Stimulated activated CD4-positive, alpha-beta T cell treated with anti-CD3 and anti-CD28 coated beads, TNF-alpha, amount 100 ng/mL, for 1 hour (primary cell): ENCODE measurements around the gene SYNM.

Source experiments
- DNase-seq, 3 donors: peaks; one replicate each; pipeline ENCODE4 v3.0.0-alpha.2; 2020; ENCODE audit warnings: low read depth in 3 of 3, low spot score in 1 of 3

Gene SYNM

DNA sequence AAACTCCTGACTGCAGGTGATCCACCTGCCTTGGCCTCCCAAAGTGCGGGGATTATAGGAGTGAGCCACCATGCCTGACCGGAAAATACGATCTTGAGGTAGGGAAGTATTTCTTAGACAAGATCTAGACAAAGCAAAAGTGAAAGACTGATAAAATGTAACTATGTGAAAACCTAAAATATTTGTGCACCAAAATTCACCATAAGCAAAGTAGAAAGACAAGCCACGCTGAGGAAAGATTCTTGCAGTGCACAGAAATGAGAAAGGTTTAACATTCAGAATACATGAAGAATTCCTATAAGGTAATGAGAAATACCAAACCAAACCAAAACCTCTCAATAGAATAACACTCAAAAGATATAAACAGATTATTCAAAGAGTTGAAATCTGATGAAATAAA lies 35.7 kb downstream of the SYNM start:
- no peak for DNase-seq

DNA sequence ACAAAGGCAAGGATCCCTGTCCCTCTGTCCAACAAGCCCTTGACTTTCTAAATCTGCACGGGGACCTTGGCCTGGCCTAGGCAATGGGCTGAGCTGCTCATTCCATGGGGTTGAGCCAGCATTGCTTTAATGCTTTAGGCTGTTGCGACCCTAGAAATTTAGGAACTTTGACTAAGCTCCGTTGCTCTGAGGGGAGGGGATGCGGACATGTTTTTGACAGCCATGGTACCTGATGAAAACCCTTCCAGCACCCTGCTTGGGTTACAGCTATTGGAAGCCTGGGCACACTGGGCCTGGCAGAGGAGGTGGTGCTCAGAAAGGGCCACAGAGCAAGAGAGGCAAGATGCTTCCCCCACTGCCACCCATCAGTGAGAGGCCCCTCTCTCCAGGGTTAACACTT lies 37.1 kb downstream of the SYNM start:
- no peak for DNase-seq

DNA sequence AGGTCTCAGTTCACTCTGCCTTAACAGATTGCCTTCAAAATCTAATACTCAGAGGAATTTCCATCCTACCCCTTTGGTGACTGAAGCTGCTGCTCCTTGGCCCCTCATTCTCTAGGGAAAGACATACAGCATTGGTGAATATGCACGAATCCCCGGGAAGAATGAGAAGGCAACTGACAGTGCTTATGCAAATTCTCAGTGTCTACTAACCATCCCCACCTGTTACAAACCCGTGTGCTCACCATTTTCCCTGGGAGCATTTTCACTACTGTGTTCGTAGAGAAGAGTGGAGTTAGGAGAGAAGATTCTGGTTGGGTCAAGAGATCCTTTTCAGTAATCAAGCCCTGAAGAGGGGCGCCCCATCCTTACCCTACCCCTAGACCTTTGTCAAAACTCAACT lies 37.7 kb downstream of the SYNM start:
- no peak for DNase-seq

DNA sequence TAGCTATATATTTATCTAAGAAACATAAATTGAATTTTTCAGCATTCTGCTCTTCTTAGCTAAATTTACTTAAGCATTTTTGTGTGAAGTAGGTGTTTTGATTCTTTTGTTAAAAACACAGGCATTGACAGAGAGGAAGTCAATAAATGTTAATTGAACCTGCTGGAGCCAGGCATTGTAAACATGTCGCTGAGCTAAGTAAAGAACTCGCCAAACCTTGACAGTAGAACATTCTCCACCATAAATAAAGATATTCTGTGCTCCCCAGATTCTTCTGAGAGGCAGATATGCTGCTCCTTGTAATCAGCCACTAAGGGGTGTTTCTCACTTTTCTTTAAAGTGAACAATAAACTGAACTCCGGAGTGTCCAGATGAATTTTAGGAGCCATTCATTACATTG lies 38.4 kb downstream of the SYNM start:
- DNase-seq, result no peak

DNA sequence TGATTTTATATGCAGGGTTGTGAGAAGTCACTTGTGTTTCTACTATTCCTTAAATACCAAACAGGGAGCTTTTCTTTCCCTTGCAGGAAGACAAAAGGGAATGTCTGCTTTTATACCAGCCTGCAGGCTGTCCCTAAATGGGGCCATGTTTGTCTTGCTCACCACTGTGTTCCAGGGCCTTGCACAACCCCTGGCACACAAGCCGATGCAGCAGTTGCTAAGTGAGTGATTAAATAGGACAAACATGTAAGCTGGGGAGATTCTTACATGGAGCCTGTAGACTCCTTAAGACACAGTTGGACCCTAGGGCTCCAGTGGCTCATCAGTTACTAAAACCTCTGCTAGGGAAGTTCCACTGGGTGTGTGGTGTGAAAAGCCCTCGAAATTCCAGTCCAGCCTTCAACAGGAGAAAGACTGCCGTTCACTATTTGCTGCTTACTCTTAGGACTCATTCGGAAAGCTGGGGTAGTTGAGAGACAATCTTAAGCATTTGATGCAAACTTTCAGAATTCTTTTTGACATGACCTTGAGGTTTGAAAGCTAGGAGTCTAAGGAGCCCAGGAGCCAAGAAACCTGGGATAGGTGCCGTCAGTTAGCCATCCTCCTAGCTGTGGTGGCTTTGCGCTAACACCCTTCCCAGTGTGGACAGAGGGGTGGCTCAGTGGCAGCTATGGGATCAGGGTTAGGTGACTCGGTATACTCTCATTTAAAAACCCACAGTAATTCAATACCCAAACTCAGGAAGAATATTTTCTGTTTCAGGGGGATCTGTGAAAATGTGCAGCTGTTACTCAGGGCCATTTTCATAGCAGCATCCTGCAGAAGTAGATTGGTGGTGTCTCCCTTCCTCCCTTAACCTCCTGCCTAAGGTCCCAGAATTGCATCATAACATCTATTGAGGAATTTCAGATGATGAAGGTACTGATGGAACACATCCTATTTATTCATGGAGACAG lies 39.1 kb downstream of the SYNM start:
- no peak for DNase-seq

DNA sequence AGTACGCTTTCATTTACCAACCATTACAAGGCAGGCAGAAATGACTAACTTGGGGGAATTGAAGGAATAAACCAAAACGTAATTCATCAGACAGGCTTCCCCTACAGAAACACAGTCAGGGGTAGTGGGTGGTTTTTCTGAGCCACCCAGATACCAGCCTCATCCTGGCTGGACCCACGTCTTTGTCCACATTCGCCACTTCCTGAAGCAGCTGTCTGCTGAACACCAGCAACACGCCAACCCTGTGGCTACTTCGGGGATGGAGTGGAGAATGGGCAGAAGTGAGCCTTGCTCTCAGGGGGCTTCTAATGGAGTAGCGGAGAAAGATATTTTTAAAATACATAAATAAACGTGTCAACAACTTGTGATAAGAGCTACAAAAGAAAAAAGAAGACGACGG lies 40.1 kb downstream of the SYNM start:
- DNase-seq, result no peak

DNA sequence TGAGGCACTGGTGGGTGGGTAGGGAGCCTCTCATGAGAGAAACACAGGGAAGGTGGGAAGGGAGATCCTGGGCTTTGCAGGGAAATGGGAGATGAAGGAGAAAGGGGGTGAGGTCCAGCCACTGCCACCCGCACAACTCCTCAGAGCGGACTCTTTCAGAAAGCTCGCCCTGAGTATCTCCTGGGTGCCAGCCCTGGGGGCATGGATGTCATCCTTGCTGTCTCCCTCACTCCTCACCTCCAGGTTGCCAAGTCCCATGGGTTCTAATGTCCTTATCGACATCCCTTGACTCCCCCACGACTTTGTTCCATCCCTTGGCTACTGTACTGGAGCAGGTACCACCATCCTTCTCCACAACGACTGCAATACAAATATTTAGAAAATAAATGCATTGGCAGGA lies 40.9 kb downstream of the SYNM start:
- no peak for DNase-seq

DNA sequence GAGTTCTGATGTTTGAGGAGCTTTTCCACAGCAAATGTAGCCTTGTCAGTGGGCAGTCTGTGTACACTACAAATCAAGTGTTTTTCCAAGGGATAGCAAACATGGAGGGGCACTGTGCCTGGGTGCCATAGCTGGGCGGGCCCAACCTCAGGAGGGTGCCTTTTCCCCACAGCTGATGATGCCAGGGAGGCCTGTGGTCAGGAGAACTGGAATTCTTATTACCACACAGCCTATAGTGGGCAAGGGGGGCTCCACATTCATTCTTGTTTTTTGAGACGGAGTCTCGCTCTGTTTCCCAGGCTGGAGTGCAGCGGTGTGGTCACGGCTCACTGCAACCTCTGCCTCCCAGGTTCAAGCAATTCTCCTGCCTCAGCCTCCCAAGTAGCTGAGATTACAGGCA lies 41.8 kb downstream of the SYNM start:
- no peak for DNase-seq

DNA sequence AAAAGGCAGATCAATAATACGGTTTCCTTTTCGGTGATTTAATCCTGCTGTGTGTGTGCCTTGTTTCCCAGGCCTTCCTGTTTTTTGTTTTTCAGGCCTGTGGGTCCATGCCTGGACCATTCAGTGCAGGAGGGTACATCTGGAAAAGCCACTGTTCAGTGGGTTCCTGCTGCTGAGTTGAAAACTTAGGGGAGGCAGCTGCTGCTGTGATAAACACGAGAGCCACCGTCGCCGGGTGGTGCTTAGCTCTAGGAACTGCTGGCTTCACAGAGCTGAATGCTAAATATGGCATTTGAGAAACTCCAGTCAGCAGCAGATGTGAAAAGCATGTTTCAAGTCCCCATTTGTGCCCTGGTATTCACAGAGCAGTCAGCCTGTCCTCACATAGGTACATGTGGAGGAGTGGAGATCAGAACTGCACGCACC lies 44.0 kb downstream of the SYNM start:
- DNase-seq, result no peak

DNA sequence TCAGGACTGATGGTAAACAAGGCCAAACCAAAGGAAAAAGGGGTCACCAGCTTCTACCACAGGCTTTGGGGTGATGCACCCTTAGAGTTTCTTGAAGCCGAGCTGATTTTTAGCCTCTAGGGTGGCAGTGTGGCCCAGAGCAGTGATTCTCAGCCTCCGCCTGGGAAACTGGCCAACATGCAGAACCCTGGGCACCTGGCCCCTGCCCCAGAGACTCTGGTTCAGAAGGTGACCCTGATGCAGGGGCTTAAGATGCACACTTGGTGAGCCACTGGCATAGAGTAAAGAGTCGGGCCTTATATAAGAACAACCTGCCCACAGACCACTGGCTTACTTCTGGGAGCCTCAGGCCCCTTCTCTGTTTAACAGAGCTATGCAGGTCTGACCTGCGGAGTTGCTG lies 44.5 kb downstream of the SYNM start:
- DNase-seq, result no peak

DNA sequence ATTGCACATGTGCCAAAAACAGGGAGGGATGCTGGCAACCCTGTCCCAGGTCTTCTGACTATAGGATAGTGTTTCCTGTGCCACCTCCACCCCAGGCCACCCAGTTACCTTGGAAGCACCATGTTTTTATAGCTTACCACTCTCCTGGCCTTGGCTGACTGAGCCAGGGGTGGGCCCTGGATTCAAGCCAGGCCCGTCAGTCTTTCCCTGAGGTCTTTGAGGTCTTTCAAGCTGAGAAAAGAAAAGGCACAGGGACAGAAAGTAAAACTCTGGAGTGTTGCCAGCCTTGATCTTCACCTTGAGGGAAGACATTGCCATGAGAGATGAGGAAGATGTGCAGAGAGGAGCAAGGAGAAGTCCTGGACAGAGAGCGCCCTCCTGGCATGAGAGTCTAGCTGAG lies 46.3 kb downstream of the SYNM start:
- DNase-seq, result no peak

DNA sequence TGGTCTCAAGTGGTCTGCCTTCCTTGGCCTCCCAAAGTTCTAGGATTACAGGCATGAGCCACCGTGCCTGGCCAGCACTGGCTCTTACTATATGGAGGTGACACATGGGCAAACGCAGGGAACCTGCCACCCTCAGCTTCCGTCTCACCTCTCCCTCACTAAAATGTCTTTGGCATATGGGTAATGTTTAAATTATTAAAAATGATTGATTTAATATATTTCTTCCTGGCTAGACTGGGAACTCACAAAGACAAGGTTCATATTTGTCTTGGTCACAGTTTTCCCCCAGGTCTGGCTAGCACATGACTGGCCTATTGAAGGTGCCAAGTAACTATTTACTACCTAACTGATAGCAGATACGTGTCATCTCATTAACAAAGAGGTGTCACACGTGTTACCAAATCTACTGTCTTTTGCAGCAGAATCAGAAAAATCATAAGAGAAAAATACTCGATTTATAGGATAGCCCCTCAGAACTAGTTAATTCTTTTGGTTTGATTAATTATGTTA lies 48.2 kb downstream of the SYNM start:
- no peak for DNase-seq

DNA sequence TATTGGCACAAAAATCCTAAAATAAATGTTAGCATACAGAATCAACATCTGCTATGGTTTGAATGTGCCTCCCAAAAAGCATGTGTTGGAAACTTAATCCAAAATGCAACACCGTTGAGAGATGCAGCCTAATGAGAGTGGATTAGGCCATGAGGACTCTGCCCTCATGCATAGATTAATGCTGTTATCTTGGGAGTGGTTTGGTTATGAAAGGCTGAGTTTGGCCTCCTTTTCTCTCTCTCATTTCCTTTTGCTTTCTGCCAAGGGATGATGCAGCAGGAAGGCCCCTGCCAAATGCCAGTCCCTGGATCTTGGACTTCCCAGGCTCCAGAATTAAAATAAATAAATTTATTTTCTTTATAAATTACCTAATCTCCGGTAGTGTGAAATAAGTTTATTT lies 49.4 kb downstream of the SYNM start:
- DNase-seq, result no peak

DNA sequence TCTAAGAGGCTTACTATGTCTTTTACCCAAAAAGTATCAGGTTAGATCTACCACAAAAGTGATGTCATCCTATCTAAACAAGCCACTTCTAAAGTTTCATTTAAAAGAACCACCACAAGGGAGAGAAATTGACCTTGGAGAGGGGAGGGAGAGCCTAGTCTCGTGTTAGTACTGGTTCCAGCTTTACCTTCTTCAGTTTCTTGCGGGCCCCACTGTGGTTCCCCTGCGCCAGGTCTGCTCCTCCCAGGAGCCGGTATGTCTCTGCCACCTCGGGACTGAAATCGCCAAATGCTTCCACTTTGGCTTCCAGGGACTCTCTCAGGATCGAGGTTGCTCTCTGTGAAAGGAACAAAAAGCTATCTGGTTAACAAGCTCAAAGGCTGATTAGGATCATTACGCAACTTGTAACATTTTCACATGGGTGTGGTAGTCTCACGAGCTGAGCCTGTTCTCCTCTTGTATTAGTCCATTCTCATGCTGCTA lies 51.1 kb downstream of the SYNM start:
- DNase-seq, result no peak

DNA sequence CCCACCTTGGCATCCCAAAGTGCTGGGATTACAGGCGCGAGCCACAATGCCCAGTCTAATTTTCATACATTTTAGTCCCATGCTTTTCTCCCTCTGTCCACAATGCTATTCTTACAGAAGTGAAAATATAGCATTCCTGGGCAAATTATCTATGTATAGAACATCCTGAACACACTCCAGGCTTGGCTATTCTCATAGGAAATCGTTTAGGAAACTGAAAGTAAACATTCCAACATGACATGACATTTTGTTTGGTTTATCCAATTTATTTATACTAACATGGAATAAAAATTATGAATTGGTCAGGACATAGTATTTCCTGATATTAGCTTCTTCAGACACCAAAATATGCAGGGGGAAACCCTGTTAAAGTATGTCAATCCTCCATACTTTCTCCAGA lies 52.6 kb downstream of the SYNM start:
- DNase-seq, result no peak

DNA sequence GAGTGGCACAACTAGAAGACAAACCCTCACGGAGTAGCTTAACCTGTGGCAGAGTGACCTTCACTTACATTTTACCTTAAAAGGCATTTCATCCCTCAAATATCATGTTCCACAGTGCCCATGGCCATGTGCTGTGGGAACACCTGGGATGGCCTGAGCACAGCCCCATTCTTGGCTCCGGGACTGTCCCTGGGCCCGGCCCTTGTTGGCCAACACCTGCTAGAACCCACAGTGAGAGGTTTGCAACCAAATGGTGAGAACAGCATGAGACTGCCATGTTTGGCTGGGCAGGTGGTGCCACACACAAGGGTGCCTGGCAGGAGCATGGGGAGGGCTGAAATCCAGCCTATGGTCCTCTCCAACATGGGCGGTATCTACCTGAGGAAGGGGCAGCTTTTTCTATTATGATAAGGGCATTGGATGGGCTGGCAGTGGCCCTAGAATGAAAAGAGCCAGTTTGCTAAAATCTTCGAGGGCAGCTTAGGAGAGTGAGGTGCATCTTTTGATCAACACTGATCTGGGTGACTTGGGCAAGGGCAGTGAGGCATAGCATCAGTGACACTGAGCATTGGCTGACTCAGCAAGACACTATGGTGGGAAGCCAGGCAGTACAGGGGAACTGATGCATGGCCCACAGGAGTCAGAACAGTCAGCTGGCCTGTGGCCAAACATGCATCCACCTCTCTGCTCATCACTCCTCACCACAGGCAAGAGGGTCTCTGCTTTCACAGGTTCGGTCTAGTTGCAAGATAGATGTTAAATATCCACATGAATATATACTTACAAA lies 53.9 kb downstream of the SYNM start:
- no peak for DNase-seq

DNA sequence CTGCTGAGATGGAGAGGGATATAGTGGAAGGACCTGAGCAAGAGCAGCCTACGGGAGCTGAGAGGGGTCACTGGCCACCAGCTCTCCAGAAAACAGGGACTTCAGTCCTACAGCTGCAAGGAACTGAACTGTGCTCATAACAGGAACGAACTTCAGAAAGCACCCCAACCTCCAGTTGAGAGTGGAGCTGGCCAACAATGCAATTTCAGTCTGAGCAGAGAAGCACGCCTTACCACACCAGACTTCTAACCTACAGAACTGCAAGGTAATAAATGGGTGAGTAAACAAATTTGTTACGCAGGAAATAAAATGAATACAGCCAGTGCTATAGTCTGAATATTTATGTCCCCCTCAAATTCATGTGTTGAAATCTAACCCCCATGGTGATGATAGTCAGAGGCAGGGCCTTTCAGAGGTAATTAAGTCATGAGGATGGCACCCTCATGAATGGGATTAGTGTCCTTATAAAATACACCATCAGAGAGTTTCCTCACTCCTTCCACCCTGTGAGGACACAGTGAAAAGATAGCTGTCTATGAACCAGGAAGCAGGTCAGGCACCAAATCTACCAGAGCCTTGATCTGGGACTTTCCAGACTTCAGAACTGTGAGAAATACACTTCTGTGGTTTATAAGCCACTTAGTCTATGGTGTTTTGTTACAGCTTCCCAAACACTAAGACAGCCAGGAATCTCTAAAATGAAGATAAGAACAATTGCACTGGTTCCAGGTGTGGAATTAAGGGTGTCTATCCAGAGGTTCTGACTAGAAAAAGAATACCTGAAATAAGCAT lies 58.6 kb downstream of the SYNM start:
- DNase-seq, result no peak

DNA sequence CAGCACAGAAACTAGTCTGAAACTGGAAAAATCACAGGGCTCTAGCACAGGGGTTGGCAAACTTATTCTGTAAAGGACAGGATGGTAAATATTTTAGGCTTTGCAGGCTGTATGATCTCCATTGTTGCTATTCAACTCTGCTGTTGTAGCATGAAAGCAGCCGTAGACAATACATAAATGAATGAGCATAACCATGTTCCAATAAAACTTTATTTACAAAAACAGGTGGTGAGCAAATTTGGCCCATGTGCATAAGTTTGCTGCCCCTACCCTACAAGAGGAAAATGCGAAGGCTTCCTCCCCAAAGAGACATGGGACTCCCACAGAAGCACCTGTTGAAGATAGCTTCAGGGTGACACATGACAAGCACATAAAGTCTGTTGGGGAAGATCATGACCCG lies 59.2 kb downstream of the SYNM start:
- no peak for DNase-seq

DNA sequence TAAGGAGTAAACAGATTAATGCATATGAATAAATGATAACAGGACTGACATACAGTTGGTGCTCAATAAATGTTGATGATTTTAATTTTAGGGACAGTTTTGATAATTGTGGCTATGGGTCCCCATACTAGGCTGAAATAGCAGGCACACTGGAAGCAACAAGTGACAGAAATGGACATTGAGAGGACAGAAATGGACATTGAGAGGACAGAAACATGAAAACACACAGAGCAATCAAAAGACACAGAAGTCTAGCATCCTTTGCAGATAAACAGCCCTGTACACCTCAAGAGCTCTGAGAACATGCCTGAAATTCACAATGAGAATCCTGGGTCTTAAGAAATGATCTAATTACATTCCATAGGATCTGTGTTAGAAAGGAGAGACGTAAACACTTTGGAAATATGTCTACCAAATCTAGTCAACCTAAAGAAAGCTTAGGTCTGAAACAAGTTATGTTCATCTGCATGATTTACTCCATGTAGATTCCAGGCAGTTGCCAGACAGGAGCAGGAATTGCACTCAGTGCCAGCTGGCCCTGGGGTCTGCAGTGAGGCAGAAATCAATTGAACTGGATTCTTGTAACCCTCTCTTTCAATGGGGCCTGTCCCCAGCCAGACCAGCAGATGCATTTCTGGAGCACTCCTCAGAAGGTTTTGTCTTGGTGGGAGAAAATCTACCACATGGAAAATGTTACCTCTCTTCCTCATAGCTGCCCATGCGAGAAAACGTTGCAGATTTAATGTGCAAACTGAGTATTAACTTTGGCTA lies 60.3 kb downstream of the SYNM start:
- no peak for DNase-seq

DNA sequence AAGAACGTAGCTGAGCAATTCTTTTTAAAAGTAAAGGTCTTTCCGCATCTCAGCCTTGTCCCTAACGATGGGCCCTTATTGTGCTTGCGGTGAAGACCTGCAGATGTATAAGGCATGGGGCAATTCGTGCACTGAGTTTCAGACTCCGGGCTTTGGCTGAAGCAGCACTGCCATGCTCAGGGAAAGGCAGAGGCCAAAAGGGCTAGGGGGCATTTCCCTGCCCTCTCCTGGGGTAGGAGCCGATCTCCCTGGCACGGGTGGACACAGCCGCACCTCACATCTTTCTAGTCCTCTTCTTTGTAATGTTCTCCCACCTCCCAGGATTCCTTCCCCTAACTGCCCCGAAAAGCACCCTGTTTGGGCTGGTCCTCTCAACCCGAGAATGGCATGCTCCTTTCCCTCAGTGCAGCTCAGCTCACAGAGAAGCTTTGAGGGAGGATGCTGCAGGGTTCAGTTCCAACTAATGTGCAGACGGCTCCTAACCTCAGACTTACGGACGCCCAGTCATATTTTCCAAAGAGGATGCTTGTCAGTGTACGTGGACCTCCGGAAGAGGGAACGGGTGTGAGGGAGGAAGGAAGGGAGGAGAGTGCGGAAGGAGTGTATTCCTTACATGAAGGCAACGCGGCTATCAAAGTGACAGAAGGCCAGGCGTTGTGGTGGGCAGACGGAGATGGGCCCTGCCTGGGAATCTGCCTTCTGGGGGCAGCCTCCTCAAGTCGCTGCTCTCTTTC lies 61.2 kb downstream of the SYNM start:
- DNase-seq, result no peak
